GM21619 (cell line): ENCODE data around the gene GPR183.

ENCODE experiments used
- ATAC-seq: cut with Tn5 transposase; IDR thresholded peaks from one replicate; pipeline ENCODE4 v1.9.1; 2021; ENCODE audit not compliant: unreplicated experiment

GPR183 gene

DNA sequence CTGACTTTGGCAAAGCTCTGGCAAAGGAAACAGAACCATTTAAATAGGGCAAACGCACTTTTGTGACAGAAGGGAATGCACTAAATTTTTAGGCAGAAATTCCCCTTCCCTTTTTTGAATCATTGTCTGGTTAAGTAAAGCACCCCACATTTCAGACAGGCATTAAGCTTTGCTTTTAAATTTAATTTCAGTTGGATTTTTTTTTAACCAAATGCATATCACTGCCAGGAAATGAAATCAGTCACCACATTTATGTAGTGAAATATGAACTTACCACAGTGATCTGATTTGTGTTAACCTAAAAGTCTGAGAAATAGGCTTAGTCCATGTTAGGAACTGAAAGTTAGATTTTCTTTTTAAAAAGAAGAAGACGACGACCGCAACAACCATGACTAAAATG is 10.8 kb downstream of the GPR183 start:
- peak; percentile 57 for ATAC-seq

DNA sequence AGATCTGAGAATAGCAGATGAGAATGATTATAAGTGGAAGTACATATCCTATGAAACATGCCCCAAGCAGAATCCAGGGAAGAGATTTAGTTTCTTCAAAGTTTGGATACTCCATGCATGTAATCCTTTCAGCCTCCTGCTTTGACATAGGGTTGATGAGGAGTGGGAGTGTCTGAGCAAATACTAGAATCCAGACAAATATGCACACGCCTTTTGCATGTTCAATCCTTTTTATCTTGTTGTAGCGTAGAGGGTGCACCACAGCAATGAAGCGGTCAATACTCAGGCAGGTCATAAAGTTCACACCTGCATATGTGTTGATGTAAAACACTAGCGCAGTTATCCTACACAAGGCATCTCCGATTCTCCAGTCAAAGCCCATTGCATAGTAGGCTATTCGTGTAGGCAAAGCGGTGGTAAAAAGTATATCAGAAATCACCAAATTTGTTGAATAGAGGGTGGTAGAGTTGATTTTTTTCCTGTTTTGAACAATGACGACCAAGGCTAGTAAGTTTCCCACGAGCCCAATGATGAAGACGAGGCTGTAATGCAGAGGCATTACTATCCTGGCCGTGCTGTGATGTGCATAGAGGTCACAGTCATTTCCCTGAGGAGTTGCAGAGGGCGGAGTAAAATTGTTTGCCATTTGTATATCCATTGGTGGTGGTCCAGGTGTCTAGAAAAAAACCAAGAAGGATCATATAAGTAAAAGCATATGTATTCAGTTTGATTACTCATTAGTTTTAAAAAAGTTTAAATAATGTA is 11.5 kb downstream of the GPR183 start:
- no peak for ATAC-seq

DNA sequence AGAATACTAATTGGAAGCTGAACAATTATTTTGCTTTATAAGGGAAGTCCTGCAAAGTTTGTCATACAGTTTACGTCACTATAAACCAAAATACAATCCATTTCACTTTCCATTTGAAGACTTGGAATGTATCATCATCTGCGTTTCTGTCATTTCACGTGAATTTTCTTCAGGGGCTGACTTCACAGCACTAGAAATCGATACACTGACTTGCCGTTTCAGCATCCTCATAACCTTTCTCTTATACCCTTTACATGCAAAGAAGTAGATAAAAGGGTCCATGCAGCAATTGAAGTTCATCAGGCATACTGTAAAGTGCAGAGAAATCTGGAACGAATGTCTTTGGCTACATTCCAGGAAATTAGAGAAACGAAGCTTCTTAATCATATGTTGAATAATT is 12.2 kb downstream of the GPR183 start:
- no peak for ATAC-seq

DNA sequence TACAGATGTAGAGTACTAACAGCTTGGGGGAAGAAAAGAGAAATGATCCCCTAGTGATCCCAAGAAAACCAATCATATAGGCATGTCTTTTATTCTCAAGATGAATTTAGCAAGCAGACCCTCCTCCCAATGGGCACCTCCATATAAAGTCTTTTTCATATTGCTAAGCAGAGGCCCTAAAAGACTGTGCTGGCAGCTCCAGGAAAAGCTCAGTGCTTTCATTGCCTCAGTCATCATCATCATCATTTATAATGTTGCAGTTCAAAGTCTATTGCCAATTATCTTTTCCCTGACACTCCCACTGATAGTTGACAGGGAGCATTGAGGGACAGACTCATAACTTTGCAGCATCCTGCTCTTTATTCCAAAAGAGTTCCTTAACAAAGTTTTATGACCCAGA is 13.0 kb downstream of the GPR183 start:
- no peak for ATAC-seq

DNA sequence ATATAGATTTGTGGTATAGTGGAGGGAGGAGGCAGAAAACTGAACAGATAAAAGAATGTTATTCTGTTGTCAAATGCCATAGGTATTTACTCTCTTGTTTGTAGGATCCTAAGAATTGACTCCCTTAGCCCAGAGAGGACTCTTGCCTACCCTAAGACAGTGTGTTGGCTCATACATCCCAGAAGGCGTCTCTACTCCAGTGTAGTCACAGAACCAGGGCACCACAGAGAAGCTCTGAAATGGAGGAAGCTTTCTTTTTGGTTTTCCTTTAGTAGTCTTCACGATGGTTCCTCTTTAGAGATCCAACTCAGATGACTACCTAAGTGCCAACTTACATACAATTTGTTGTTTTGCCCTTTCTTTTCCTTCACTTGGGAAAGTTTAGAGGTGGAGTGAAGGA is 14.0 kb downstream of the GPR183 start:
- ATAC-seq, result no peak

DNA sequence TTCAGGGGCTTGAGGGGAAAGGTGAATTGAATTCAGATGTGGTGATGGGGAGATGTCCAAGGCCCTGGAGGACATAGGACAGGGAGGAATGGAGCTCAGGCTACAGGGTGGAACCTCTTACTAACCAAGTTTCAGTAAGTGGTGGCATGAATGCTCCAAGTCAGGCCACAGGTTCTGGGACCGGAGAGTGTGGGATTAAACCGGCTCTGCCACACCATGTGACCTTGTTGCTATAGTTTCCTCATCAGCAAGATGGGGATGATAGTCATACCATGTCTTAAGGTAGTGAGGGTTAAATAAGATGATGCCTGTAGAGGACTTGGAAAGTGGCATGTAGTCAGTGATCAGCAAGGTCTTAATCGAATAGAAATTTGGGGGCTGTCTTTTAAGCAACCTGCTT is 16.3 kb downstream of the GPR183 start:
- no peak for ATAC-seq

DNA sequence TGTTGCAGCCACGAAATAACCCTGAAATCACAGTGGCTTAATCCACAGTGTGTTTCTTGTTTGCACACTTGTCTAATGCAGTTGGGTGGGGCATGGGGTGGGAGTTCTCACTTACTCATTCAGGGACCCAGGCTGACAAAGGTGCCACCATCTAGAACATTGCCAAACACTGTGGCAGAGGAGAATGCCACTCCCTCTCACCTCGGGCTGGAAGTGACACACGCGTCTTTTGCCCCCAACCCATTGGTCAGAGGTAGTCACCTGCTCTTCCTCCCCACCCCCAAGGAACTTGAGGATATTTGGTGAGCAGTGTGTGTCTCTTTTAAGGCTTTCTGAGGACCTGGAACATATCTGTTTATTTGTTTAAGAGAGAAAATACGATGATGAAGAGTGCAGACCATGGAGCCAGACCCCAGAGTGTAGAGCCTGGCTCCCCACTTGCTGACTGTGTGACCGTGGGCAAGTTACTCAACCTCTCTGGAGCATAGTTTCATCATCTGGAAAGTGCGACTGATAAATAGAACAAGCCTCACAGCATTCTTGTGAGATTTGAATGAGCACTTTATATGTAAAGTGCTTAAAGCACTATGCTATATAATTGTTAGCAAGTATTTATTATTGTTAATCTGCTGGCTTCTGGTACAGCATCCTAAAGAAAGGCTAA is 17.4 kb downstream of the GPR183 start:
- ATAC-seq, result no peak

DNA sequence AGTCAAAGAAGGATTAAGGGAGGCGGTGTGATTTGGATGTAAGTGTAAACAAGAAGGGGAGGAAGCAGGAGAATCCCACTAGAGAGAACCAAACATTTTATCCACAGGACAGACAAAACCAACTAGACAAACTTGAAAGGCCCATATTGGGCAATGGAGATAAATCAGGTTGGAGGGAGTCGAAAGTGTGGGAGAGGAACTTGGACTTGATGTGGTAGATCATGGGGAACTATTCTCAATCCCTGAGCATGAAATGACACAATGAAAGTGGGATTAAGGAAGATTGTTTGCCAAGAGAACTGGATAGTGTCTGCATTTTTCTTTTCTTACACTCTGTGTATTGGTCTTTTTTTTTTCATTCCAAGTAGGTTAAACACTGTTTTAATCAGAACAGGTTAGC is 17.9 kb downstream of the GPR183 start:
- no peak for ATAC-seq

DNA sequence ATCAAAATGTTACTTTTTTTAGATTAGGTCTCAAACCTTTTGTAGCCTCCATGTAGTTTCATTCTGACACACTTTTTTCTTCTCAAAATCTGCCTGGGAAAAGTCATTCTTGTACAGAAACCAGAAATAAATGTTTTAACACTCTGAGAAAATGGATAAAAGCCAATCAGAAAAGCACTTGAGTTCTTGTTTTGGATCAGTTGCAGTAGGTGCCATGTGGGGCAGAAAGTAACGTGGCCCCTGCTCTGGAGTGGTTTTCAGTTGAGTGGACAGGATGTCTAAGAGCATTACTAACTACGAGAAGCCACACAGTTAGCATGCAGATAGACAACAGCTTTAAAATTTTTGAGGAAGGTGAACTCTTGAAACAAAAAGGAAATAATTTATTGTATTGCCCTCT is 19.1 kb downstream of the GPR183 start:
- ATAC-seq, result peak; percentile 84

DNA sequence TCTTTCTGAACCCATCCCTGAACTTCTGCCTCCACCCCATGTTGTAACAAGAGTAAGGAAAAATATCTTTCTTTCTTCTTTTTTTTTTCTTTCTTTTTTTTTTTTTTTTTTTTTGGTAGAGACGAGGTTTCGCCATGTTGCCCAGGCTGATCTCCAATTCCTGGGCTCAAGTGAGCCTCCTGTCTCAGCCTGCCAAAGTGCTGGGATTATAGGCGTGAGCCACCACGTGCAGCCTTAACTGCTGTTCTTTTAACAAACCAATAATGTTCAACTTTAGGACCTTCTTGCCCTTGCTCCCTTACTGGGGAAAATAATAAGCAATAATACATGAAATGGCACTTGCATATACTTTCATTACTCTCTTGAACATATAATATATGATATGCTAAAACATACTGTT is 19.6 kb downstream of the GPR183 start:
- no peak for ATAC-seq

DNA sequence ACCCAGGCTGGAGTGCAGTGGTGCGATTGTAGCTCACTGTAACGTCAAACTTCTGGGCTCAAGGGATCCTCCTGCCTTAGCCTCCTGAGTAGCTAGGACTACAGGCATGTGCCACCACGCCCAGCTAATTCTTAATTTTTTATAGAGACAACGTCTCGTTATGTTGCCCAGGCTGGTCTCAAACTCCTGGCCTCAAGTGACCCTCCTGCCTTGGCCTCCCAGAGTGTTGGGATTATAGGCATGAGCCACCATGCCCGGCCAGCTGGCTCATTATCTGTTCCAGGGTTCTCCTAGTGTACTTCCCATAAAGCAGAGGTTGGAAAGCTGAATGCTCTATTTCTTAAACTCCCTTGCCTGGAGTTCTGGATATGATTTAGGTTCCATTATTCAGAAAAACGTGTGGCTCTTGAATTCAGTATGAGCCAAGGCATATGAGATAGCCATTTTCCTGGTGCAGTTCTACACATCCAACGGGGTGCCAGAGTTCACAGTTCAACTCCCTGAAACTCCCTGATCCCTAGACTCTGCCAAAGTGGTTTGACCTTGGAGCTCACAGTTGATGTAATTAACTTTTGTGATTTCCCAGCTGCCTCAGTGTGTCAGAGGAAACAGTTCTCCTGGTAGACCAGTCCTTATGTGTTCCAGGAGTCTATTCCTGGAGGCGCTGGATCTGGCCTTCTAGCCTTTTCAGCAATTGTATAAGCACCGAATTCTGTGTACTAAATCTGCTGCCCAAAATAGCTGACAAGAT is 21.6 kb downstream of the GPR183 start:
- no peak for ATAC-seq

DNA sequence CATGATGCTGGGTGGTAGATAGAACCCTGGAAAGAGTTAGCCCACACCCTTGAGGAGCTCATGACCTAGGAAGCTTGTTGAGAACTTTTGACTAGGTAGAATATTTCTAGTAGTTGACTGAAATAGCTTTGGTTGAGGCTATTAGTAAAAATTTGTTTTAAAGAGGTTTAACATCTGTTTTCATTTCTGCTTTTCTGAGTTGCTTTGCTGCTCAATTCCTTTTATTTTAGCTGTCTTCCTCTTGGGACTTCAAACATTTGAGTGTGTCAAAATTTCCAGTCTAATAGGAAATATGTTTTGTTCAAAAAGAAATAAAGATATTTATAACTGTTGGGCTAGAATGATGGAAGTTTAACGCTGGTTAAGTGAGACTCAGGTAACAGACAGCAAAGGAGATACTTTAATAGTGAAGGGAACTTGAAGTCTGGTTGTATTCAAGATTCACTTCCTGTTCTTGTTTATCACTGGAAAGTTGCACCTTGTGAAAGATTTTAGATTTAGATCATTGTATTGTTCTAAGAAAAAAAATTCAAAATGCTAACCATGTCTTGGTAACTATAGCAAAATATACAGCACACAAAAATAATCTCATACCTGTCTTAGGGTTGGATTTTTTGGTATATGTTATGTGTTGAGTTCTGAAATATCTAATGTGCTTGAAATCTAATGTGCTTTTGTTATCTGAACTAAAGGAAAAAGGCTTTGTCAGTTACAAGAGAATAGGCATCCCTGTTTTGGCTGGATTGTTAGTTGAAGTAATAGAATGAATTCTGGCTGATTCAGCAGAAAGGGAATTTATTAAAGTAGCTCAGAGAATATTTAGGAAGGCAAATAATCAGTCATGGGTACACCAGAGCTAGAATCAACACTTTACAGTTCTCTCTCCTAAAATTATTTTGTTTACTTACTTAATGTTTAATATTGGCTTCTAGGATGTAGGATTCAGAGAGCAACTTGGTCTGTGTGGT is 24.7 kb downstream of the GPR183 start:
- ATAC-seq, result peak; percentile 63

DNA sequence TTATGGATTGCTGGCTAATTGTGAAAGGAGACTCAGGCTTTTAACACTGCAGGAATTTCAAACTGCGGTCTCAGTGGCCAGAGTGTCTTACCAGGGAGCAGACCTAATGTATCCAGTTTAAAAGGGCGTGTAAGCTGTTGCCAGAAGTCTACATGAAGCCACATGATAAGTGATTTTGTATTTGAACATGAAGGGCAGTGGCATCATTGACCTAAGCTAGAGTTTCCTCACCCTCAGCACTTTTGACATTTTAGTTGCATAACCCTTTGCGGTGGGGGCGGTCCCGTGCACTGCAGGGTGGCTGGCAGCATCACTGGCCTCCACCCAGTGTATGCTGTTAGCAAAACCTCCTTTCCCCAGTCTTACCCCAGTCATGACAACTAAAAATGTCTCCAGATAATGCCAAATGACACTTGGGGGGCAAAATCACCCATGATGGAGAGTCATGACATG is 25.4 kb downstream of the GPR183 start:
- ATAC-seq, result peak; percentile 67

DNA sequence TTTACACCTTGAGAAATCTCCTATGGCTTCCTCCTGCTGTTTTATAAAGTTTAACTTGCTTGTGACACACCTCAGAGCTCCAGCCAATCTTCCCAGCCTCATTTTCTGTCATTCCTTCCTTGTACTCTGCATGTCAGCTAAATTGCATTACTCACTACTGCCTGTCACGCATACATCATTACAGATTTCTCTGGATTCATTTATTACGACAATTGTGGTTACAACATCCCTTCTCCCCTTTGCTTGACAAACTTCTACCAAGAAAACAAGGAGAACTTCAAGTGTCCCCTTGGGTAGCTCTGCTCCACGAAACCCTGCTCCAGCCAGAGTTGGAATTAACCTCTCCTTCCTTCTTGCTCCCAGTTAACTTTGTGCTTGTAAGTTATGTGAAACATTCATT is 27.0 kb downstream of the GPR183 start:
- no peak for ATAC-seq

DNA sequence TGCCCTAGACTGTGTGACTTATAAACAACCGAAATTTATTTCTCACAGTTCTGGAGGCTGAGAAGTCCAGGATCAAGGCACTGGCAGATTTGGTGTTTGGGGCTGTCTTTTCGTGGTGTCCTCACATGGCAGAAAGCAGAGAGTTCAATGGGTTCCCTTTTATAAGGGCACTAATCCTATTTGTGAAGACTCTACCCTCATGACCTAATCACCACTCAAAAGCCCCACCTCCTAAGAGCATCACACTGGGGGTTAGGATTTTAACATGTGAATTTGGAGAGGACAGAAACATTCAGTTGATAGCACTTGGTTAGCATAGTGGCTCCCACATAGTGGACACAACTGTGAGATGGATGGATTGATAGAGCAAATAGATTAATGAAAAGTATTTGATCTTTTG is 27.6 kb downstream of the GPR183 start:
- ATAC-seq, result no peak

DNA sequence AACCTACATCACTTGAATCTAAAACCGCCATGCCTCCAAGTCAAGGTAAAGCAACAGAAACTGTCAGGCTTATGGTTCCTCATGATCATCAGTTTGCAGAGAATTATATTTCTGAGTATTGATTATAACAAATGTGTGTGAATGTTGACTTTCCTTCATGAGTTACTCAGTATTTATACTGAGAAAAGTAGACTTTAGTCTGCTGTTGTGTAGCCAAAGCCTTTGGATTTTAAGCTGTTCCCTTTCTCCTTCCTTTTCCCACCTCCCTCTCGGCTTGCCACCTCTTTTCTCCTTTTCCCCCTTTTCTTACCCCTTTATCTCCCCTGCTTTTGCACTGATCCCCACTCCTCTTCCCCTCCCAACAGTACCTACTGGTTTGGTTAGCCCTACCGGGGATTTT is 28.4 kb downstream of the GPR183 start:
- no peak for ATAC-seq

DNA sequence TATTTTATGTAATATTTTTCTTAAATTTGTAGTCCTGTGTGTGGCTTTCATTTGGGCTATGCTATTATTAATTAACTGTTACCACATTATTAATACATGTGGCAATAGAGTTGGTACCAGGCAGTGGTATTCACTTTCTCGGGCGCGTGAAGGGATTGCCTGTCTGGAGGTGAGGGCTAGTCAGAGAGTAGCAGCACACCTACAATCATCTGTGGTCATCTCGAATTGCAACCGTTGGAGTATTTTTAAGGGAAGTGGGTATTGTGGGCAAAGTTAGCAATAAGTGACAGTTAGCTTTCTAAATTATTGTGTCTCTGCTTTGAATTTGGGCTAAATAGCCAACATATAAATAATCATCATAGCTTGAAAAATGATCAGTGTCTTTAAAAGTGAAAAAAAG is 29.0 kb downstream of the GPR183 start:
- no peak for ATAC-seq

DNA sequence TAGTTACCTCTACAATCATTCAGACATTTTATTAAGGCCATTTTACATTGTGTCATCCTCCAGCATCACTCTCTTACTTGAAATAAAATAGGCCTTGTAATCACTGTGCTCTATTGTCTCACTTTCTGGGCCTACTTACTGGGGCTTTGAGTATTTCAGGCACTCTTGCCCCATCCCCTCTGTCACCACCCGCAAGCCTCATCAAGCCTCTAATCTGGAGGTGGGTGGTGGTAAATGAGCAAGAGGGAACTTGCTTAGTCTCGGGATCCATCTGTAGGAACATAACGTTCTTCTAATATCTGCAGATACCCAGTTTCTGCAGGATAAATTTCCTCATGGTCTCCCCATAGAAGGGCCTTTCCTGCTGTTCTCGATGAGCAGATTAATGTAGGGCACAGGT is 29.6 kb downstream of the GPR183 start:
- ATAC-seq, result no peak

DNA sequence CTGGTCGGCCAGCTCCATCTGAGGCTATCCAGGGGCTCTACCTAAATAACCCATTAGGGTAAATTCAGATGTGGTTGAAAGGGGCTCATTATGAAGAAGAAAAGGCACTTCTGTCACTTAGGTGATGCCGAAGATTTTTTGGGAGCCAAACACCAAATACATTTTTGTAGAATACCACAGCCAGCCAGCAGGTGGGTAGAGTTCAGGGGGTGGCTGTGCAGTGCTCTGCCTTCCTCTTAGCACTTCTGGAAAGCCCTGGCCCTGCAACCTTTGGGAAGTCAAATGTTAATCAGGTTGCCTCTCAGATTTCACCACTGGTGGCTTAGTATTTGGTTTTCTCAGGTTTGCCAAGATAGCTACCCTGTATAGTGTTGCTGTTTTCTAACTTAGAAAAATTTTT is 30.5 kb downstream of the GPR183 start:
- no peak for ATAC-seq

DNA sequence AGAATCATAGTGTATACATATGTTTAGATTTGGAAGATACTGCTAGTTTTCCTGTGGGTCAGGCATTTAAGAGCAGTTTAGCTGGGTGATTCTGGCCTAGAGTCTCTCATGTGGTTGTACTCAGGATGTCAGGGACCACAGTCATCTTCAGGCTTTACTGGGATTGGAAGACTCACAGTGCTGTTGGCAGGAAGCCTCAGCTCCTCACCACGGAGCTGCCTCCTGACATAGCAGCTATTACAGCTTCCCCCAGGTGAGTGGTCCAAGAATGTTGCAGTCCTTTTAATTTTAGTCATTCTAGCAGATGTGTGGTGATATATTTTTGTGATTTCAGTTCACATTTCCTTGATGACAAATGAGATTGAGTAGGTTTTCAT is 32.1 kb downstream of the GPR183 start:
- no peak for ATAC-seq

DNA sequence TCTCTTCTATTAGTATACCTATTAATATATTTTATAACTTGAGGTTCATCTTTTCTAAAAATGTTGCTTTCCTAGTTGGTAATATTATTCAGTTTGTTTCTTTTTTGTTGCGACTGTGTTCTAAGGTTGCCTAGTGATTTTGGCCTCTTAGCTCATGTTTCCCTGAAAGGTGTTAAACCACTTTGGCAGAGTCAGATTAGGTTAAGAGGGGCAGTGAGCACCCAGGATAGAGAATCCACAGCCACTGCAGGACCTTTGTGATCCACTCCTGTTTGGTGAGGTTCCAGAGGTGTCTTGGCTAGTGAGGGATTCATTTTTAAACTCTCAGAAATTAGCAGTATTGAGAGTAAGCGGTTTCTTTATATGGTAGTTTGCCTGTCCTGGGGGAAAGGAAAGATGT is 34.1 kb downstream of the GPR183 start:
- no peak for ATAC-seq
